IMR-90 (cell line): ENCODE data around the gene DYRK1A. TPM values are rescaled to one million over a fixed set of nuclear protein-coding genes. Genes with fewer than 3 reads are reported as not detected.

ENCODE experiments used
- ATAC-seq: fragments of 200-7000 bp; cut with Tn5 transposase; 2 replicates; pipeline ENCODE4 v1.9.1; 2020; ENCODE audit warnings: low read depth, mild to moderate bottlenecking, moderate library complexity
- BruUV-seq: library from RNA; stranded (reverse); fragments of 400-500 nt; replicated peaks from 2 replicates; lab custom pipeline; 2021; lab: Mats Ljungman, UMichigan
- CTCF ChIA-PET: fragments of 300-600 bp; formaldehyde crosslinking; extraction: SDS; loops from one replicate; lab custom pipeline; 2021; ENCODE audit warnings: antibody characterized with exemption; lab: Yijun Ruan, JAX
- POLR2A ChIA-PET: fragments of 300-600 bp; sonication (Branson Sonifier 250); formaldehyde crosslinking; loops from one replicate; lab custom pipeline; 2022; ENCODE audit warnings: antibody characterized with exemption; ENCODE audit not compliant: unreplicated experiment; lab: Charles Lee
- DNase-seq: peaks from one replicate; pipeline ENCODE4 v3.0.0; 2013
- H2AFZ ChIP-seq: replicated peaks from 2 replicates; pipeline ENCODE3; 2013; ENCODE audit warnings: low read length, mild to moderate bottlenecking; ENCODE audit not compliant: poor library complexity
- H2AK5ac ChIP-seq: 2 replicates; pipeline ENCODE4 v1.6.1; 2013; ENCODE audit warnings: low read depth, low read length, inconsistent platforms
- H2AK9ac ChIP-seq: replicated peaks from 2 replicates; pipeline ENCODE3; 2013; ENCODE audit warnings: mild to moderate bottlenecking, low read depth, low read length, moderate library complexity; ENCODE audit not compliant: poor library complexity
- H2BK120ac ChIP-seq: 2 replicates; pipeline ENCODE4 v1.6.1; 2013; ENCODE audit warnings: low read depth, low read length, inconsistent platforms
- H2BK15ac ChIP-seq: 3 replicates; pipeline ENCODE4 v1.6.1; 2013; ENCODE audit warnings: low read depth, low read length, inconsistent platforms
- H2BK20ac ChIP-seq: 2 replicates; pipeline ENCODE4 v1.6.1; 2013; ENCODE audit warnings: low read depth, mild to moderate bottlenecking, inconsistent platforms, low read length, moderate library complexity
- H2BK5ac ChIP-seq: 2 replicates; pipeline ENCODE4 v1.6.1; 2013; ENCODE audit warnings: mild to moderate bottlenecking, low read depth, low read length, inconsistent platforms; ENCODE audit not compliant: poor library complexity, severe bottlenecking
- H3K14ac ChIP-seq: replicated peaks from 2 replicates; pipeline ENCODE4 v1.6.1; 2013; ENCODE audit warnings: low read depth, low read length, inconsistent platforms
- H3K18ac ChIP-seq: 2 replicates; pipeline ENCODE4 v1.6.1; 2013; ENCODE audit warnings: low read depth, low read length, control low read depth
- H3K23ac ChIP-seq: 2 replicates; pipeline ENCODE4 v1.6.1; 2013; ENCODE audit warnings: low read depth, low read length, inconsistent platforms
- H3K27ac ChIP-seq: 2 replicates; pipeline ENCODE4 v1.5.1; 2013; ENCODE audit warnings: mild to moderate bottlenecking, control low read depth, low read length; ENCODE audit not compliant: insufficient read depth
- H3K27me3 ChIP-seq: 2 replicates; pipeline ENCODE4 v1.6.1; 2013; ENCODE audit warnings: low read length; ENCODE audit not compliant: control insufficient read depth, insufficient read depth
- H3K36me3 ChIP-seq: 2 replicates; pipeline ENCODE4 v1.6.1; 2013; ENCODE audit warnings: low read length, mixed read lengths; ENCODE audit not compliant: control insufficient read depth, insufficient read depth
- H3K4ac ChIP-seq: 2 replicates; pipeline ENCODE4 v1.6.1; 2013; ENCODE audit warnings: low read depth, low read length, inconsistent platforms
- H3K4me1 ChIP-seq: 2 replicates; pipeline ENCODE4 v1.6.1; 2013; ENCODE audit warnings: low read length, mixed read lengths; ENCODE audit not compliant: control insufficient read depth, insufficient read depth
- H3K4me2 ChIP-seq: 2 replicates; pipeline ENCODE4 v1.6.1; 2013; ENCODE audit warnings: low read depth, mild to moderate bottlenecking, control low read depth, low read length, moderate library complexity
- H3K4me3 ChIP-seq: 2 replicates; pipeline ENCODE4 v1.5.1; 2013; ENCODE audit warnings: low read depth, mild to moderate bottlenecking, control low read depth, low read length, moderate library complexity; ENCODE audit not compliant: insufficient read depth
- H3K56ac ChIP-seq: 2 replicates; pipeline ENCODE4 v1.6.1; 2013; ENCODE audit warnings: low read length, inconsistent platforms; ENCODE audit not compliant: insufficient read depth; ENCODE audit errors: extremely low read depth
- H3K79me1 ChIP-seq, 2 experiments: 2 replicates each; pipeline ENCODE4 v1.6.1; 2013; ENCODE audit warnings: low read length in 2 of 2, inconsistent platforms in 1 of 2, low read depth in 1 of 2
- H3K9ac ChIP-seq: 2 replicates; pipeline ENCODE4 v1.6.1; 2013; ENCODE audit warnings: low read depth, low read length, control low read depth
- H3K9me1 ChIP-seq: 2 replicates; pipeline ENCODE4 v1.6.1; 2013; ENCODE audit warnings: low read length, inconsistent platforms; ENCODE audit not compliant: insufficient read depth
- H3K9me3 ChIP-seq: 2 replicates; pipeline ENCODE4 v1.6.1; 2013; ENCODE audit warnings: low read length; ENCODE audit not compliant: control insufficient read depth, insufficient read depth
- H4K20me1 ChIP-seq: 2 replicates; pipeline ENCODE4 v1.6.1; 2013; ENCODE audit warnings: low read length, inconsistent platforms; ENCODE audit not compliant: insufficient read depth
- H4K5ac ChIP-seq: 2 replicates; pipeline ENCODE4 v1.6.1; 2013; ENCODE audit warnings: mild to moderate bottlenecking, low read depth, low read length, control low read depth
- H4K8ac ChIP-seq, 2 experiments: 2 replicates each; pipeline ENCODE4 v1.6.1; 2013; ENCODE audit warnings: low read depth in 2 of 2, low read length in 2 of 2, control low read depth in 1 of 2, inconsistent platforms in 1 of 2
- H4K91ac ChIP-seq: 2 replicates; pipeline ENCODE4 v1.6.1; 2013; ENCODE audit warnings: low read depth, low read length, inconsistent platforms; ENCODE audit not compliant: insufficient read depth
- CEBPB ChIP-seq: IDR thresholded peaks from 2 replicates; pipeline ENCODE4 v1.6.1; 2012; ENCODE audit warnings: low read depth, low read length, improper control_type of control experiment
- CHD1 ChIP-seq: IDR thresholded peaks from 2 replicates; pipeline ENCODE4 v1.6.1; 2012; ENCODE audit warnings: low read depth, low read length, improper control_type of control experiment
- MAFK ChIP-seq: IDR thresholded peaks from 2 replicates; pipeline ENCODE4 v1.6.1; 2012; ENCODE audit warnings: low read depth, low read length, improper control_type of control experiment
- SMC3 ChIP-seq: fragments of 150-350 bp; IDR thresholded peaks from 2 replicates; pipeline ENCODE4 v1.6.1; 2016; ENCODE audit warnings: low read depth, mild to moderate bottlenecking, antibody characterized with exemption, low read length, moderate library complexity
- WGBS, 2 experiments: methylation state at CpG; one replicate each; pipeline versions ENCODE4 v1.1.5 to v1.1.7; 2013; ENCODE audit warnings: missing lambda C conversion rate in 2 of 2; ENCODE audit not compliant: insufficient read length in 1 of 2; ENCODE audit errors: extremely low coverage in 2 of 2; 5-methylcytosine and 5-hydroxymethylcytosine counted together
- dilution Hi-C: fragments of 300-500 bp; cut with HindIII; formaldehyde crosslinking; loops from one replicate; pipeline ENCODE4 v1.14.3; 2018; ENCODE audit warnings: low sequenced_read_pairs; ENCODE audit not compliant: unreplicated experiment
- in situ Hi-C: fragments of 300-500 bp; cut with MboI; formaldehyde crosslinking; loops from 3 replicates; pipeline ENCODE4 v1.14.3; 2019; ENCODE audit warnings: low sequenced_read_pairs, inconsistent platforms, mixed read lengths
- intact Hi-C: fragments of 100-400 bp; cut with micrococcal nuclease; formaldehyde crosslinking; loops from 2 replicates; pipeline ENCODE4 v1.10.0; 2022
- polyA plus RNA-seq, 3 experiments: library from polyadenylated mRNA; depleted of rRNA; stranded (reverse); fragments of >200 nt; gene quantifications; 2 replicates each; pipeline ENCODE4 v1.2.3, GENCODE V29; 2012; ENCODE audit warnings: low replicate concordance in 1 of 3
- total RNA-seq: library from RNA; depleted of rRNA; stranded (reverse); fragments of >200 nt; gene quantifications from 2 replicates; pipeline ENCODE4 v1.2.3, GENCODE V29; 2012
- TF ChIP-seq, protein P1 (sequence below): fragments of 150-350 bp; IDR thresholded peaks from 2 replicates; pipeline ENCODE4 v1.6.1; 2016; ENCODE audit warnings: low read depth, mild to moderate bottlenecking, low read length, moderate library complexity, borderline replicate concordance

The DYRK1A gene
- total and polyA plus RNA-seq, 2 of the 4 experiments (the other 2 are of a cell fraction) = 18.6 to 50.5 TPM

- H2BK15ac ChIP-seq = no peak overlapping the region
- peaks cover 10 to 32% of the 10 kb centered on the region in 2 experiments for H3K79me1 ChIP-seq
- no peak overlapping the region for H3K27ac ChIP-seq
- H2BK120ac ChIP-seq = no peak overlapping the region
- no peak overlapping the region for H2BK5ac ChIP-seq
- no peak overlapping the region for H3K14ac ChIP-seq
- H3K4me2 ChIP-seq = no peak overlapping the region
- no peak overlapping the region for H2AK9ac ChIP-seq
- no peak overlapping the region for H2AFZ ChIP-seq
- no peak overlapping the region for H4K8ac ChIP-seq
- H3K27me3 ChIP-seq = no peaks in the 10 kb centered on the region
- peaks cover 3% of the 10 kb centered on the region for H3K9me1 ChIP-seq
- no peak overlapping the region for H4K91ac ChIP-seq
- TF ChIP-seq CEBPB = no peak
- no peak for TF ChIP-seq MAFK
- TF ChIP-seq CHD1 = no peak
- no peak for TF ChIP-seq SMC3
- TF ChIP-seq, protein P1, sequence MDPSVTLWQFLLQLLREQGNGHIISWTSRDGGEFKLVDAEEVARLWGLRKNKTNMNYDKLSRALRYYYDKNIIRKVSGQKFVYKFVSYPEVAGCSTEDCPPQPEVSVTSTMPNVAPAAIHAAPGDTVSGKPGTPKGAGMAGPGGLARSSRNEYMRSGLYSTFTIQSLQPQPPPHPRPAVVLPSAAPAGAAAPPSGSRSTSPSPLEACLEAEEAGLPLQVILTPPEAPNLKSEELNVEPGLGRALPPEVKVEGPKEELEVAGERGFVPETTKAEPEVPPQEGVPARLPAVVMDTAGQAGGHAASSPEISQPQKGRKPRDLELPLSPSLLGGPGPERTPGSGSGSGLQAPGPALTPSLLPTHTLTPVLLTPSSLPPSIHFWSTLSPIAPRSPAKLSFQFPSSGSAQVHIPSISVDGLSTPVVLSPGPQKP = no peak
- DNase-seq = no peak
- H3K9ac ChIP-seq = no peak overlapping the region
- no peak overlapping the region for H3K4me3 ChIP-seq
- ATAC-seq = no peak
- no peaks in the 10 kb centered on the region for H4K20me1 ChIP-seq
- no peak overlapping the region for H2AK5ac ChIP-seq
- H2BK20ac ChIP-seq = no peak overlapping the region
- CTCF ChIA-PET = no interaction called here
- no TSS peak for BruUV-seq
- H3K36me3 ChIP-seq = peaks cover 24% of the 10 kb centered on the region
- WGBS, 2 experiments = 100% methylated on average over 3 of the region's 7 CpGs; no CpG with 5 or more reads in 1 of the 2 experiments
- in situ Hi-C loops (no loop called here), dilution Hi-C loops (no loop called here), intact Hi-C loops (no loop called here)
- no peak overlapping the region for H3K4ac ChIP-seq
- no peaks in the 10 kb centered on the region for H3K9me3 ChIP-seq
- H3K18ac ChIP-seq = no peak overlapping the region
- H3K56ac ChIP-seq = no peak overlapping the region
- no peak overlapping the region for H3K23ac ChIP-seq
- no peak overlapping the region for H4K5ac ChIP-seq
- POLR2A ChIA-PET = no interaction called here
- no peaks in the 10 kb centered on the region for H3K4me1 ChIP-seq
Observed at GRCh38 chr21:37516998-37517397, 150.4 kb downstream of the DYRK1A start.
